ENCODE data around the gene MCC. TPM values are rescaled to one million over a fixed set of nuclear protein-coding genes. Genes with fewer than 3 reads are reported as not detected.
"Not testable (repeated sequence)": the region's sequence is repeated elsewhere in the genome, so short reads cannot be mapped to it uniquely, and the experiment has no call there.

MCC gene
- total RNA-seq, 2 experiments from 2014 or later, result 4.0 to 4.1 TPM

DNA sequence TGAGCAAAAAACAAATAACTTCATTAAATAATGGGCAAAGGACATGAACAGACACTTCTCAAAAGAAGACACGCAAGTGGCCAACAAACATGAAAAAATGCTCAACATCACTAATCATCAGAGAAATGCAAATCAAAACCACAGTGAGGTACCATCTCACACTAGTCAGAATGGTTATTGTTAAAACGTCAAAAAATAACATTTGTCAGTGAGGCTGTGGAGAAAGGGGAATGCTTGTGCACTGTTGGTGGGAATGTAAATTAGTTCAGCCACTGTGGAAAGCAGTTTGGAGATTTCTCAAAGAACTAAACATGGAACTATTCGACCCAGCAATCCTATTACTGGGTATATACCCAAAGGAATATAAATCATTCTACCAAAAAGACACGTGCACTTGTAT lies 90.3 kb downstream of the MCC start:
- H3K27me3 Mint-ChIP-seq; H3K36me3 Mint-ChIP-seq; DNase-seq; H3K4me1 Mint-ChIP-seq (ENCODE audit: low read depth); intact Hi-C loops (cut with micrococcal nuclease); POLR2A ChIA-PET; CTCF ChIA-PET; H3K27ac Mint-ChIP-seq; H3K9me3 Mint-ChIP-seq; H3K4me3 Mint-ChIP-seq: not testable (repeated sequence)

DNA sequence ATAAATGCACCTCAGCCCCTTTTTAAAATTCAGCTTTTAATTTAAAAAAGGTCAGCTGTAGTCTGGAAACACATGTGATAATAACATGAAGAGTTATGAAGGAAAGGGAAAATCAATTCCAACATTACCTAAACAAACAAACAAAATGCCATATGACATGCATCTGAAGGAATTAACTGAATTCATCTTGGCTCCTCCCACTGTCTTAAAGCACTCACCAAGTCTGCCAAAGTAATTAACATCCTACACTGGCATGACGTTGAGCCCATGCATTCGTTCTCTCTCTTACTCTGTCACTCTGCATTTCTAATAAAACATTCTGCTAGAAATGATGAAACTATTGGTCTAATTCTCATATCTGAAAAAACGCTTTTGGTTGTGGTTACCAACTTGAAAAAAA lies 91.2 kb downstream of the MCC start:
- Mint-ChIP-seq H3K4me1 (ENCODE audit: low read depth) (no peaks in the 10 kb centered on the region), H3K9me3 (no peaks in the 10 kb centered on the region), H3K4me3 (no peak overlapping the region), H3K27me3 (peaks cover 1% of the 10 kb centered on the region), H3K36me3 (no peaks in the 10 kb centered on the region), H3K27ac (no peak overlapping the region)
- DNase-seq, result no peak
- ChIA-PET POLR2A (no interaction called here), CTCF (interaction anchor here (1.6 kb wide), 1 partner anchor 18 kb away, joined by 3 read pairs; no protein-coding TSS in a partner anchor)
- intact Hi-C loops (cut with micrococcal nuclease), result no loop called here

DNA sequence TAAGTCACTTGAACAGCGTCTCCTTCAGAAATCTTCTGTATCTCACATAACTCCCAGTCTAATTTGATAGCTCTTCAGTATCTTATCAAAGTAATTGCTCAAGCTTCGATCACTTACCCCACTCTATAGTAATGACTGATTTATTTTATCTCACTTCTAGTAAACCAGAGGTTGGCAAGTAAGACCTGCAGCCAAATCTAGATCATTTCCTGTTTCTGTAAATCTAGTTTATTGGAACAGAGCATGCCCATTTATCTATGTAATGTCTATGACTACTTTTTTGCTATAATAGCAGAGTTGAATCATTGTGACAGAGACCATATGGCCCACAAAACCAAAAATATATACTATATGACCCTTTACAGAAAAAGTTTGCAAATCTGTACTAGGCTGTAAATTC lies 93.6 kb downstream of the MCC start:
- no peaks in the 10 kb centered on the region for H3K9me3 Mint-ChIP-seq
- CTCF ChIA-PET, result interaction anchor here (1.3 kb wide), 1 partner anchor 15 kb away, joined by 3 read pairs; no protein-coding TSS in a partner anchor
- no peaks in the 10 kb centered on the region for H3K36me3 Mint-ChIP-seq
- no peak overlapping the region for H3K4me3 Mint-ChIP-seq
- intact Hi-C loops (cut with micrococcal nuclease), result no loop called here
- DNase-seq, result no peak
- POLR2A ChIA-PET, result no interaction called here
- H3K27ac Mint-ChIP-seq, result no peak overlapping the region
- H3K4me1 Mint-ChIP-seq (ENCODE audit: low read depth), result no peaks in the 10 kb centered on the region
- peaks cover 7% of the 10 kb centered on the region for H3K27me3 Mint-ChIP-seq

DNA sequence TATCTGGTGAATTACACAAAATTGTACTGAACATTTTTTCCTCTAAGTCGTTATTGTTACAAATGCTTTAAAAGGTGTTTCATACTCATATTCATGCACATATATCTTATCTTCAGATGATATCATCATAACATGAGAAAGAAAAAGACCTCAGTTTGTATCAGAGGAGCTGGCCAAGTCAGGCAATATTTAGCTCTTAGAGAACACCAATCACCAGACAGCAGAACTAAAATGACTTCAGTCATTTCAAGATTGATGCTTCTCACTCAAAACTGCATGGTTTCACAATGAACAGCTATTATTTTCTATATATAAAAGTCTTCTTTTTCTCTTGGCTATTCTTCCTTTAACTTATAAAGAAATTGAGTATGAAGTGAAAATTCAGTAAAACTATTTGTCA lies 98.0 kb downstream of the MCC start:
- H3K27ac Mint-ChIP-seq, result no peak overlapping the region
- H3K27me3 Mint-ChIP-seq, result peaks cover 13% of the 10 kb centered on the region
- no peak overlapping the region for H3K4me3 Mint-ChIP-seq
- CTCF ChIA-PET, result interaction anchor here (3.7 kb wide), 1 partner anchor 11 kb away, joined by 13 read pairs; no protein-coding TSS in a partner anchor
- DNase-seq, result no peak
- no peaks in the 10 kb centered on the region for H3K4me1 Mint-ChIP-seq (ENCODE audit: low read depth)
- POLR2A ChIA-PET, result no interaction called here
- H3K9me3 Mint-ChIP-seq, result no peaks in the 10 kb centered on the region
- intact Hi-C loops (cut with micrococcal nuclease), result no loop called here
- H3K36me3 Mint-ChIP-seq, result no peaks in the 10 kb centered on the region

DNA sequence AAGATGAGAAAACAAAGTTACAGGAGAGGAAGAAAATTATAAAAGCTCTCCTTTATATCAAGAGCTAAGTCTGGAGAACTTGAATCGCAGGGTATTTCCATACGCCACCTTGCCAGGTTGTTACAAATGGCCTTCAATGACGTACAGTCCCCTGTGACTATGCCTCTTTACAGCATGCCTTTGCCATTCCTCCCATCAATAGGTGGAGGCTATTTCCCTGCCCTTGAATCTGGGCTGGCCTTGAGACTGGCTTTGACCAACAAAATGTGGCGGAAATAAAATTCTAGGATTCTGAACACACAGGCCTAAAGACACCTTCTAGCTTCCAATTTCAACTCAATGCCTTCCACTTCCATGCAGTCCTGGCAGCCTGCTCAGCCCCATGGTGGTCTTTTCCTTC lies 99.1 kb downstream of the MCC start:
- intact Hi-C loops (cut with micrococcal nuclease), result no loop called here
- Mint-ChIP-seq H3K4me3 (no peak overlapping the region), H3K9me3 (no peaks in the 10 kb centered on the region), H3K4me1 (ENCODE audit: low read depth) (no peaks in the 10 kb centered on the region), H3K27me3 (peaks cover 13% of the 10 kb centered on the region), H3K36me3 (no peaks in the 10 kb centered on the region), H3K27ac (no peak overlapping the region)
- ChIA-PET POLR2A (no interaction called here), CTCF (interaction anchor here (3.7 kb wide), 1 partner anchor 10 kb away, joined by 13 read pairs; no protein-coding TSS in a partner anchor)
- no peak for DNase-seq

DNA sequence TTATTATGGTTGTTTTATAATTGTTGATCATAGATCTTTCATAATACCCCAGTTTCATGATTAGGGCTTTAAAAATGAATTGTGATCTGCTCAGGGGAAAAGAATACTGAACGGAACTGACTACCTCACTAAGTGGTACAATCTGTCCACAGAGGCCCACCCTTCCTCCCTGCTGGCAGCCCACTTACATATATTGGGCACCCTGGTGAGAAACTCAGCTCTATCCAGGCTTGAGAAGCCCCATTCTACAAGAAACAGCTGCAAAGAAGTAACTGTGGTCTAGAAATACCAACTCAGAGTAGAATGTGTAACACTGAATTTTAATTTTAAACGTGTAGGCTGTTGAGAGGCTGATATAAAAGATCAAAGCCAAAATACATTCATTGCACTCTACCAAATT lies 100.4 kb downstream of the MCC start:
- Mint-ChIP-seq H3K27ac (no peak overlapping the region), H3K27me3 (peaks cover 15% of the 10 kb centered on the region), H3K9me3 (no peaks in the 10 kb centered on the region), H3K4me3 (no peak overlapping the region), H3K4me1 (ENCODE audit: low read depth) (no peaks in the 10 kb centered on the region), H3K36me3 (no peaks in the 10 kb centered on the region)
- DNase-seq, result no peak
- intact Hi-C loops (cut with micrococcal nuclease), result no loop called here
- ChIA-PET CTCF (interaction anchor here (0.6 to 3.7 kb wide), 2 partner anchors 9 to 198 kb away, joined by 4 to 13 read pairs; no protein-coding TSS in a partner anchor), POLR2A (no interaction called here)

DNA sequence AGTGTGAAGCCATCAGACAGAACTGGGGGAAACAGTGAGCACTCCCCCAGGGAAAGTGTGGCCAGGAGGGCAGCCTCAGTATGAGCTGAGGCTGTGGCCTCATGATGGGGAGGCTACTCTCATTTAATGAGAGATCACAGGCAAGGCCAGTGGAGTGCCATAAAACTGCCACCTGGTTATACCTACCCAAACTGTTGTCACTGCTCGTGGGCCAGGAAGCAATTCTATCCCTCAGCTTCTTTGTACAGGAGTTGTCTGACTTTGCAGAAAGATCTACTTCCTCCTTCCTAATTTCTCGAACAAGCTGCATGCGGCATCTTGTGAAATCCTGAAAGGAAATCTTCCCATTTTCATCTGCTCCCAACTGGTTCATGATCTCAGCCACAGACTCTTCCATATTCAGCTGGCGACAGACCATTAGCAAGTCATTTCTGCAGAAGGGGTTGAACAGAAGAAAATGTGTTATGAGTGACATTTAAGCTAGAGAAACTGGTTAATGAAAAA lies 103.4 kb downstream of the MCC start:
- Mint-ChIP-seq H3K27ac (no peak overlapping the region), H3K4me3 (no peak overlapping the region), H3K4me1 (ENCODE audit: low read depth) (peaks cover 8% of the 10 kb centered on the region), H3K36me3 (no peaks in the 10 kb centered on the region), H3K9me3 (no peaks in the 10 kb centered on the region), H3K27me3 (peaks cover 14% of the 10 kb centered on the region)
- ChIA-PET POLR2A (no interaction called here), CTCF (interaction anchor here (1.1 kb wide), 1 partner anchor 388 kb away, joined by 3 read pairs; no protein-coding TSS in a partner anchor)
- intact Hi-C loops (cut with micrococcal nuclease), result no loop called here
- DNase-seq, result no peak

DNA sequence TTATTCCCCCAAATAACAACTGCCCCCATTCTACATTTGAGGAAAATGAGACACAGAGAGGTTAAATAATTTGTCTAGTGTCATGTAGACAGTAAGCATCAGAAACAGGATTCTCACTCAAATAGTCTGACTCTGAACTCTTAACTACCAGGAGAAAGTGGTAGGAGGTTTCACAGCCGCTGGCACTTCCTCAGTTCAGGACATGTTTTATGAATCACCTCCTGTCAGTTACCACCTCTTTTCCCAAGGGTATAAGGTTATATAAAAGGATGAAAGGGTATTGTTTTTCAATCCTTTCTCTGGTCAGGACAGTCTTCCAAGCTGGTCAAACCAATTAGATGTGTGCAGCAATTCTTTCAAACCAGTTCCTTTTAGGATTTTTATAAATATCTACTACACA lies 105.5 kb downstream of the MCC start:
- H3K27ac Mint-ChIP-seq, result no peak overlapping the region
- no peaks in the 10 kb centered on the region for H3K9me3 Mint-ChIP-seq
- intact Hi-C loops (cut with micrococcal nuclease), result no loop called here
- peaks cover 21% of the 10 kb centered on the region for H3K4me1 Mint-ChIP-seq (ENCODE audit: low read depth)
- no peaks in the 10 kb centered on the region for H3K36me3 Mint-ChIP-seq
- POLR2A ChIA-PET, result no interaction called here
- no peak for DNase-seq
- CTCF ChIA-PET, result no interaction called here
- no peak overlapping the region for H3K4me3 Mint-ChIP-seq
- H3K27me3 Mint-ChIP-seq, result peaks cover 9% of the 10 kb centered on the region

DNA sequence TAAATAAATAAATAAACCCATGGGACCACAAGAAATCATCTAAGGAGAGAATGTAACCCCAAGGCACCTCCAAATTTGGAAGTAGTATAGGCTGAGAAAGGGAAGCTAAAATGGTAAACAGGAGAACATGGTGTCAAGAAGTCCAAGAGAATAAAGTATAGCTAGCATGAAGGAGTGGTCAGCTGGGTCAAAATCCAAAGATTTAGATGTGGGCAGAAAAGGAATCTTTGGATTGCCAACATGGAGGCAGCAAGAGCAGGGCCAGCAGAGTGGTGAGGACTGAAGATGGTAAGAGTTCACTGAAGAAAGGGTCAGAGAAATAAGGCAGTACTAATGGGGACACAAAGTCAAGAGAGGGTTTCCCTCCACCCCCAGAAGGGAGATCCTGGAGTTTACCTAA lies 106.5 kb downstream of the MCC start:
- POLR2A ChIA-PET, result no interaction called here
- DNase-seq, result no peak
- no peaks in the 10 kb centered on the region for H3K36me3 Mint-ChIP-seq
- H3K4me3 Mint-ChIP-seq, result no peak overlapping the region
- H3K27ac Mint-ChIP-seq, result no peak overlapping the region
- peaks cover 9% of the 10 kb centered on the region for H3K27me3 Mint-ChIP-seq
- peaks cover 27% of the 10 kb centered on the region for H3K4me1 Mint-ChIP-seq (ENCODE audit: low read depth)
- CTCF ChIA-PET, result interaction anchor here (1.2 kb wide), 1 partner anchor 132 kb away, joined by 5 read pairs; the partner anchor contains the start of gene YTHDC2
- no peaks in the 10 kb centered on the region for H3K9me3 Mint-ChIP-seq
- intact Hi-C loops (cut with micrococcal nuclease), result no loop called here

DNA sequence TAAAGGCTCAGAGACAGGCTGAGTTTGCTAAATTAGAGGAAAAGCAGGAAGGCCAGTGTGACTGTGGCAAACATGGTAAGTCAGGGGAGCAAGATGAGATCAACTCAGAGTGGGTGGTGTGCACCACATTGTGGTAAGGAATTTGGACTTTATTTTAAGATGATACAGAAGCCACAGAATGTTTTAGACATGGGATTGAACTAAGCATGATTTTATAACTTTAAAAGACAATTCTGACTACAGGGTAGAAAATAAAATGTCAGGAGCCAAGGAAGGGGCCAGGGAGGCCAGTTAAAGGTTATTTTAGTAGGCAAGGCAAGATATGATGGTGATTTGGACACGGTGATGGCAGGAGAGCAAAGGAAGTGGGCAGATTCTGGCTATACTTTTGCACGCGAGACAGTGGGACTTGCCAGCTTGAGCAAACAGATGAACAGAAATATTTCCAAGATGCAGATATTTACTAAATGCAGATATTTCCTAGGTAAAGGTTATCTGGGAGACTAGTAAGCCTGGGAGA lies 107.4 kb downstream of the MCC start:
- Mint-ChIP-seq H3K4me3 (no peak overlapping the region), H3K9me3 (no peaks in the 10 kb centered on the region), H3K4me1 (ENCODE audit: low read depth) (peaks cover 27% of the 10 kb centered on the region), H3K27me3 (peaks cover 6% of the 10 kb centered on the region), H3K36me3 (no peaks in the 10 kb centered on the region), H3K27ac (no peak overlapping the region)
- intact Hi-C loops (cut with micrococcal nuclease), result no loop called here
- ChIA-PET POLR2A (no interaction called here), CTCF (interaction anchor here (1.9 to 2.6 kb wide), 5 partner anchors 130 to 385 kb away, joined by 6 to 24 read pairs (median 18); partner anchors contain the start of gene YTHDC2)
- no peak for DNase-seq

DNA sequence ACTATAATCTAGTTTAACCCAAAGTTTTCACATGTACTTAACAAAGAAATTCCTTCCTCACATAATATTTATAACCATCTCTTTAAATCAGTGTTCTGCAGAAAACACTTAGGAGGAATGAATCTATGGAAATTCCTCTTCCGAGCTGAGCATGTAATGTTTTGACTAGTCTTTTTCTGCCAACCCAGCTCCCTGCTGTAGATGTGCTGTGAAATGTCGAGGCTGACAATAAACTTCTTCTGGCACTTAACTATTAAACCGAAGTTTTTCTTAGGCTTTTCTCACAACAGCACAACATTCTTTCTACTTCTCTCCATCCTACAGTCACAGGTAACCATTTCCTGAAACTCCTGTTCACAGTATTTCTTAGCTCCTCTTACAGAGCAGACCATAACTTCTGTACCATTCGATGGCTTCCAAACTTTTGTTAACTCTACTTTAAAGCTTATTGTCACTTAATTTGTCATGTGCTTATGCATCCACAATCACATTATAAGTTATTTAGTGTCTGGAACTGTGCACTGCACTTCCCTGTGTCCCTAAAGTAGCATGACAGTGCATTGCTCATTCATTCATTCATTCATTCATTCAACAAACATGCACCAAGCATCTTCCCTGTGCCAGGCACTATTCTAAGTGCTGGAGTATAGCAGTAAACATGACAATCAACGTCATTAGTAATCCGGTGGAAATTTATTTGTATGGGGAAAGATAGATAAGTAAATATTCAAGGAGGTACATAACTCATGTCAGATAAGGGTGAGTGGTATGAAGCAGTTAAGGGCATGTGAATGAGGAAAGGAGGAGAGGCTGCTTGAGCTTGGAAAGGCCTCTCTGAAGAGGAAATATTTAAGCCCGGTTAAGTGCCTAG lies 108.1 kb downstream of the MCC start:
- Mint-ChIP-seq H3K27me3 (peaks cover 5% of the 10 kb centered on the region), H3K9me3 (no peaks in the 10 kb centered on the region), H3K36me3 (no peaks in the 10 kb centered on the region), H3K27ac (no peak overlapping the region), H3K4me1 (ENCODE audit: low read depth) (peaks cover 27% of the 10 kb centered on the region), H3K4me3 (no peak overlapping the region)
- CTCF ChIA-PET, result interaction anchor here (0.7 to 2.6 kb wide), 15 partner anchors 9 to 384 kb away, joined by 3 to 24 read pairs (median 7); partner anchors contain the start of genes MCC and YTHDC2
- POLR2A ChIA-PET, result no interaction called here
- no peak for DNase-seq
- intact Hi-C loops (cut with micrococcal nuclease), result loop anchor here (1.0 to 5.0 kb wide), 4 partner anchors 43 to 383 kb away; no protein-coding TSS in a partner anchor

DNA sequence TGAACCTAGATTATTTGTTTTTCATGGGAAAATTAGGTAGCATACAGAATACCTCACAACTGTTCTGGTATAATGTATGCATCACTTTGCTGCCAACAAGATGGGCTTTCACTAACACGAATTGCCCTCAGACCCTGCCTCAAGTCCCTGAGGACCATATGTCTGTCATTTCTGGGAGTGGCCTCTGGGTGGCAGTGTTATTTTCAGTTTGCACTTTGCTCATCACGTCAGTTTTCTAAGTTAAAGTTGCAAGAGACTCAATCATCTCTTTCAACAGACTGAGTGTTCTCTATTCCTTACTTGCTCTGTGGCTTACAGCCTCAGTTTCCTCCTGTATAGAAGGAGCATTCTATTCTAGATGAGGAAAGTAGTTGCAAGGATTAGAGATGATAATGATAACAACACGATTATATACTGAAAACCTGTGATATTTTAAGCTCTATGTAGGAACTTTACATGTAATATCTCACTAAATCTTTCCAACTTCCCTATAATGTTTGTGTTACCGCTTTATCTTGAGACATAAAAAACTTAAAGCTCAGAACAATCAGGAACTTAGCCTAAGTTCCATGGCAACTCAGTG lies 109.2 kb downstream of the MCC start:
- peaks cover 27% of the 10 kb centered on the region for H3K4me1 Mint-ChIP-seq (ENCODE audit: low read depth)
- no peak overlapping the region for H3K27ac Mint-ChIP-seq
- H3K36me3 Mint-ChIP-seq, result no peaks in the 10 kb centered on the region
- no peaks in the 10 kb centered on the region for H3K9me3 Mint-ChIP-seq
- H3K27me3 Mint-ChIP-seq, result peaks cover 5% of the 10 kb centered on the region
- H3K4me3 Mint-ChIP-seq, result no peak overlapping the region
- ChIA-PET POLR2A (no interaction called here), CTCF (interaction anchor here (0.6 to 2.6 kb wide), 23 partner anchors 9 to 383 kb away, joined by 3 to 24 read pairs (median 4); partner anchors contain the start of genes MCC and YTHDC2)
- intact Hi-C loops (cut with micrococcal nuclease), result loop anchor here (1.0 to 5.0 kb wide), 4 partner anchors 42 to 382 kb away; no protein-coding TSS in a partner anchor
- peak; percentile 74 for DNase-seq

All from activated CD4-positive, alpha-beta memory T cell treated with anti-CD3 and anti-CD28 coated beads for 36 hours (primary cell).